HTR-8/SVneo (cell line): Measurements from ENCODE around the gene ACD.

ENCODE experiments used
- DNase-seq: peaks from one replicate; pipeline ENCODE4 v3.0.0; 2011; ENCODE audit warnings: low spot score, mixed read lengths; ENCODE audit not compliant: insufficient read length
- FAIRE-seq: peaks from 2 replicates; lab custom pipeline; 2011; peaks lifted over from hg19 to GRCh38; lab: Jason Lieb, UNC

Gene ACD

GRCh38 chr16:67649494-67649931 is 10.5 kb downstream of the ACD start:
- FAIRE-seq = no peak
- no peak for DNase-seq

- DNase-seq (no peak), FAIRE-seq (no peak)
These were observed 11.2 kb downstream of the ACD start for GRCh38 chr16:67648764-67649407.

GRCh38 chr16:67648088-67648763 is 11.8 kb downstream of the ACD start:
- FAIRE-seq = no peak

GRCh38 chr16:67647681-67648080 is 12.4 kb downstream of the ACD start:
- FAIRE-seq = no peak
- no peak for DNase-seq

More at GRCh38 chr16:67648088-67648763, 11.8 kb downstream of the ACD start:
- no peak for DNase-seq

GRCh38 chr16:67647111-67647651 is 12.9 kb downstream of the ACD start:
- no peak for FAIRE-seq
- DNase-seq = no peak

GRCh38 chr16:67645397-67646121 is 14.5 kb downstream of the ACD start:
- no peak for FAIRE-seq

GRCh38 chr16:67644038-67644437 is 16.0 kb downstream of the ACD start:
- DNase-seq (no peak), FAIRE-seq (no peak)

More at GRCh38 chr16:67645397-67646121, 14.5 kb downstream of the ACD start:
- DNase-seq = no peak

GRCh38 chr16:67641779-67642708 is 18.0 kb downstream of the ACD start:
- no peak for DNase-seq
- no peak for FAIRE-seq

- FAIRE-seq (no peak), DNase-seq (no peak)
These were observed 22.4 kb downstream of the ACD start for GRCh38 chr16:67637625-67638024.

GRCh38 chr16:67636713-67637112 is 23.3 kb downstream of the ACD start:
- FAIRE-seq (no peak), DNase-seq (no peak)

GRCh38 chr16:67632415-67633172 is 27.5 kb downstream of the ACD start:
- no peak for DNase-seq
- FAIRE-seq = no peak

- DNase-seq (no peak), FAIRE-seq (no peak)
These were observed 31.8 kb downstream of the ACD start for GRCh38 chr16:67628216-67628615.

GRCh38 chr16:67613808-67614207 is 46.3 kb downstream of the ACD start:
- FAIRE-seq (no peak), DNase-seq (no peak)

GRCh38 chr16:67608364-67608763 is 51.7 kb downstream of the ACD start:
- DNase-seq = no peak
- no peak for FAIRE-seq
